GM10266 (cell line): ENCODE data around the gene SMOC1.

Experiments used
- DNase-seq: peaks from one replicate; pipeline ENCODE4 v3.0.0; 2012; ENCODE audit errors: extremely low spot score
- TF ChIP-seq, protein P1 (sequence below): IDR thresholded peaks from 2 replicates; pipeline ENCODE4 v1.5.1; 2012; ENCODE audit warnings: mild to moderate bottlenecking, low read depth; ENCODE audit not compliant: control insufficient read depth, insufficient read depth; ENCODE audit errors: missing control alignments

SMOC1 gene

DNA sequence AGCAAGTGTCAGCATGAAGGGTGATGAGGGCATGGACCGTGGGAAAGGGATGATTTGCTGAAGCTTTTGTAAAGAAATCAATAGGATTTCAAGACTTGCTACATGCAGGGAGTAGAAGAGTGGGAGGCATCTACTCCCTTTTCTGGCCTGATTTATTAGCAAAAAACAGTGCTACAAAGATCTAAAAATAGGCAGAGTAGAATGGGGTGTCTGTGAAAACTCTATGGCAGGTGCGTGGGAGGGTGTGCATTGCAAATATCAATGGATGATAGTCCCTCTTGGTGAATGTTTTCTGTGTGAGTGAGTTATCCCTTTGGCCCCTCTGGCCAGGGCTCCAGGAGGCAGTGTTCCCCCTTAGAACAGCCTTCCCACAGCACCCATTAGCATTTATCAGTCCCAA, 139.0 kb downstream of the SMOC1 start:
- TF ChIP-seq, protein P1, sequence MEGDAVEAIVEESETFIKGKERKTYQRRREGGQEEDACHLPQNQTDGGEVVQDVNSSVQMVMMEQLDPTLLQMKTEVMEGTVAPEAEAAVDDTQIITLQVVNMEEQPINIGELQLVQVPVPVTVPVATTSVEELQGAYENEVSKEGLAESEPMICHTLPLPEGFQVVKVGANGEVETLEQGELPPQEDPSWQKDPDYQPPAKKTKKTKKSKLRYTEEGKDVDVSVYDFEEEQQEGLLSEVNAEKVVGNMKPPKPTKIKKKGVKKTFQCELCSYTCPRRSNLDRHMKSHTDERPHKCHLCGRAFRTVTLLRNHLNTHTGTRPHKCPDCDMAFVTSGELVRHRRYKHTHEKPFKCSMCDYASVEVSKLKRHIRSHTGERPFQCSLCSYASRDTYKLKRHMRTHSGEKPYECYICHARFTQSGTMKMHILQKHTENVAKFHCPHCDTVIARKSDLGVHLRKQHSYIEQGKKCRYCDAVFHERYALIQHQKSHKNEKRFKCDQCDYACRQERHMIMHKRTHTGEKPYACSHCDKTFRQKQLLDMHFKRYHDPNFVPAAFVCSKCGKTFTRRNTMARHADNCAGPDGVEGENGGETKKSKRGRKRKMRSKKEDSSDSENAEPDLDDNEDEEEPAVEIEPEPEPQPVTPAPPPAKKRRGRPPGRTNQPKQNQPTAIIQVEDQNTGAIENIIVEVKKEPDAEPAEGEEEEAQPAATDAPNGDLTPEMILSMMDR: no peak
- DNase-seq: no peak

DNA sequence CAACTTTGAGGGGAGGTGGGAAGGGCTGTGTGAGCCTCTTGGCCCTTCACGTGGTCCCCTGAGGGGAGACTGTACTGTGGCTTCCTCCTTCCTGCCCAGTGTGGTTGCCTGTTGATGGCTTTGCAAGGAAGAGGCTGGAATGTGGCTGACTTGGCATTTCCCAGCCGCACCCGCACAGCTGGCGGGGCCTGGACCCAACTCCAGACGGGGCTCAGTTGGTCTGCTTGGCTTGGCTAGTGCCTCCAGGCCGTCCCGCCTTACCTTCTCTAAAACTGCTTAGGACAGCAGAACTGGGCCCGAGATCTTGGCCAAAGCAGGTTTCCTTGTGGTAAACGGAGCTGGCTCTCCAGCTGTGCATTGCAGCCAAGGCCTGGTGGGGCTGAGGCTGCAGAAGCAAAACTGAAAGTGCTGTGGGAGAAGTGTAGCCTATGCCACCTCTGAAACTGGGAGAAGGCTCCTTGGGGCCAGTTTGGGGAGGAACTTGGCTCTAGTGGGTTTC, 139.5 kb downstream of the SMOC1 start:
- TF ChIP-seq, protein P1: no peak
- no peak for DNase-seq

DNA sequence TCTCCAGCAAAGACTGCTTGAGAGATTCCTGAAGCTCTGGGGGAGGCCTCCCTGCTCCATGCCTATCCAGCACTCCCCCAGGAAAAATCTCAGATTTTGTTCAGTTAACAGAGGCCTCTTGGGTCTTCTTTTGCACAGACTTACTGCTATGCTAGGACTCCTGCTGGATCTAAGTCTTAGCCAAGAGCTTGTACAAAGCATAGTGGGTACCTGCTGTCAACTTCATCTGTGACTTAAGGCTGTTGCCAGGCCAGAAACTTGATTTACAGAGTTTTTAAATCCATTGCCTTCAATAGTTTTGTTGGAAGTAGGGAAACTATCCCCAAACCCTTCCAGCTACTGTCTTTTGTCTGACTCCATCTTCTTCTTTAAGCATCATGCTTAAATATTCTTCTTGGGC, 140.5 kb downstream of the SMOC1 start:
- TF ChIP-seq, protein P1: no peak
- no peak for DNase-seq

DNA sequence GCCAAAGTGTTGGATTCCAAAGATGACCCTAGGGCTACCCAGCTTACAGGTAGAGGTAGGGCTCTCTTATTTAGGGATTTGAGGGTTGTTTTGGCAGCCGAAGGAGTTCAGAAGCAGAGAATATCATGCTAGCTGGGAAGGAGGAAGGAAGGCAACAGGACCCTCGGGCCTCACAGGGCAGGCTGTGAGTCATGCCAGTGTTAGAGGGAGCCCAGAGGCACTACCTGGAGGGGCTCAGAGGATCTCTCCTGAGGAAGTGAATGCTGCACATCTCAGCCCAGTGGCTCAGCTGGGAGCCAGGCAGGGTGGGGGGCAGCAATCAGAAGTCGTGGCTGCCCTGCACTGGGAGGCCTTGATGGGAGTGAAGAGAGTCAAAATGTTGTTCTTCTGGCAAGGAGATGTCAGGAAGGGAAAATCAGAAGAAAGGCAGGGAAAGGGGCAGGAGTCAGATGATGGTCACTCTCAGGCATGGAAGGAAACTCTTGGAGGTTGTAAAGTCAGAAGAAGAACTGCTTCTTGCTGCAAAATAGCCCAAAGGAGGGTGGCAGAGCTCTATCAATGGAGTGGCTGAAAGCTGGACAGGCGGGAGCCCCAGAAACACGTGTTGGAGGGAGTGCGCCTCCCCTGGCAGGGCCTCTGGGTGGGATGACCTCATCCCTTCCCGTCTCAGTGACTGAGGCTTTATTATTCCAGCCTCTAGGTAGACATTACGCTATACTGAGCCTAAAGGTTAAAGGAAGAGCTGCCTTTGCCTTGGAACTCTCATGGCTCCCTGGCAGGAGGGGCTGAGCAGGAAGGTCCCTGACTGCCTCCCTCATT, 141.3 kb downstream of the SMOC1 start:
- no peak for DNase-seq
- TF ChIP-seq, protein P1: no peak

DNA sequence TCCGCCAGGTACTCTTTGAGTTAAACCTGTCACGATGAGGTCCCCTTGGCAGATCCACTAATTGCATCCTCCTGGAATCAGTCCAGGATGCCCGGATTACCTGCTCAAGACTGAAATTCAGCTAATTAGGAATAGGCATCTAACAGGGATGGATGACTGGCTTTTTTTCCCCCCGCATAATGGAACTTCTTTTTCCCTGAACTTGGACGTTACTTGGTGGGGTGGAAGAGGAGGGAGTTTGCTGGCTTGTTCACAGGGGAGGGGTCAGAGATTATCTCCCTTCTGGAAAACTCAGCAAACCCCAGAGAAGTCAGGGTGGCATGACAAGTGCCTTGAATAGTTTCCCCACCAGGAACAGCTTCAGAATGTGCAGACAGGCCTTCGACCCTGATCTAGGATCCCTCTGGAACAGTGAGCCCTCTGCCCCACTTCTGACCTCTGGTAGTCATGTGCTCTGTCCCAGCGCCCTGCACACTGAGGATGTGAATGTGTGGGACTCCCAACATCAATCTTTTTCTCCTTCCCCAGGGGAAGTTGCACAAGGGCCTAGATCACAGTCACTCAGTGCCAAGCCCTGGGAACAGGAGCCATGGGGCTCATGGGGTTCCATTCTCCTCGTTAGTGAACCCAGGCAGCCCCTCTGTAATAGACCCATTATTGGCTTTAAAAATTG, 142.5 kb downstream of the SMOC1 start:
- TF ChIP-seq, protein P1: no peak
- DNase-seq: no peak

DNA sequence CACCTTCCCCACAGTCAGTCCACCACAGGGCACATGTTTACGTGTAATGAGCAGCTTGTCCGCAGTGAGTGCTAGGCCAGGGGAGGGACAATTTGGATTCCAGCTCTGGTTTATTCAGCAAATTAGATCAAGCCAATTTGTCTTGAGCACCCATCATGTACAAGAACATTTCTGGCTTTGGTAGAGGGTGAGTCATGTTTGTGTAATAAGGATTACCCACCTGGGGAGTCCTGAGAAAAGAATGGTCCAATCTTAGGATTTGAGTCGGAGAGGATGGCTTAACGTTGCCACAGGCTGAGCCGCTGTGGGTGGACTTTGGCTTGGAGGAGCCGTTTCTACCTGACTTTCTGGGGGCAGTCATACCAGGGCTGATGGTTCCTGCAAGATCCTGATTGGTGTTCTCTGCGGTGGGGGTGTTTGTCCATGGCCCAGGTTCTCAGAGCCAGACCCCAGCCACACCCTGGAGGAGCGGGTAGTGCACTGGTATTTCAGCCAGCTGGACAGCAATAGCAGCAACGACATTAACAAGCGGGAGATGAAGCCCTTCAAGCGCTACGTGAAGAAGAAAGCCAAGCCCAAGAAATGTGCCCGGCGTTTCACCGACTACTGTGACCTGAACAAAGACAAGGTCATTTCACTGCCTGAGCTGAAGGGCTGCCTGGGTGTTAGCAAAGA, 143.7 kb downstream of the SMOC1 start:
- DNase-seq: no peak
- TF ChIP-seq, protein P1: no peak

DNA sequence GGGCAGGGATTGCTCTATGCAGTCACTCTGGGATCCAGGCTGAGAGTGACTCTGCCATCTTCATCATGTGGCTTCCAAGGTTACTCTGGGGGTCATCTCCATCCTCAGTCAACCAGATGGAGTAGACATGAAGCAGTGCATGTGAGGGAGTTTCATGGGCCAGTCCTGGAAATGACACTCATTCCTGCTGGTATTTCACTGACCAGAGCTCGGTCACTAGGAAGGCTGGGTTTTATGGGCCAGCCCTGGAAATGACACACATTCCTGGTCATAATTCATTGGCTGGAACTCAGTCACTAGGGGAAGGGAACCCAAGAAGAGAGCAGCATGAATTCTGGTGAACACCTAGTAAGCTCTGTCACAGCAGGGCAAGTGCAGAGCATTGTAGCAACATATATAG, 144.7 kb downstream of the SMOC1 start:
- DNase-seq: no peak
- TF ChIP-seq, protein P1: no peak
